NCI-H2081 (cell line): ENCODE measurements around the gene SERPINA10.

Experiments
- DNase-seq, 2 experiments: peaks; one replicate each; lab custom pipeline; 2025; lab: John Stamatoyannopoulos, UW

Gene SERPINA10

GRCh38 chr14:94292872-94293577 is at the start of gene SERPINA10:
SERPINA10 (minus strand) TSS chr14:94293268; CDS start chr14:94290593, 2,675 bp downstream.
- DNase-seq = no peak

GRCh38 chr14:94342334-94342934 is 49.4 kb upstream of the SERPINA10 start:
- no peak for DNase-seq

- no peak for DNase-seq
Measured at GRCh38 chr14:94341656-94342333, 48.7 kb upstream of the SERPINA10 start.

GRCh38 chr14:94340533-94340932 is 47.5 kb upstream of the SERPINA10 start:
- no peak for DNase-seq

- no peak for DNase-seq
Measured at GRCh38 chr14:94338023-94338422, 45.0 kb upstream of the SERPINA10 start.

GRCh38 chr14:94337274-94337673 is 44.2 kb upstream of the SERPINA10 start:
- no peak for DNase-seq

GRCh38 chr14:94334872-94335271 is 41.8 kb upstream of the SERPINA10 start:
- DNase-seq = no peak

GRCh38 chr14:94332587-94332986 is 39.5 kb upstream of the SERPINA10 start:
- no peak for DNase-seq

- DNase-seq = no peak
Measured at GRCh38 chr14:94332063-94332583, 39.1 kb upstream of the SERPINA10 start.

GRCh38 chr14:94331462-94331861 is 38.4 kb upstream of the SERPINA10 start:
- no peak for DNase-seq

- DNase-seq = no peak
Measured at GRCh38 chr14:94330857-94331256, 37.8 kb upstream of the SERPINA10 start.

- DNase-seq = no peak
Measured at GRCh38 chr14:94330432-94330831, 37.4 kb upstream of the SERPINA10 start.

GRCh38 chr14:94329857-94330256 is 36.8 kb upstream of the SERPINA10 start:
- DNase-seq = no peak

- no peak for DNase-seq
Measured at GRCh38 chr14:94328196-94328595, 35.1 kb upstream of the SERPINA10 start.

GRCh38 chr14:94322648-94323570 is 29.8 kb upstream of the SERPINA10 start, which contains the start of gene SERPINA6:
SERPINA6 (minus strand) TSS chr14:94323336; CDS start chr14:94314648, 8,688 bp downstream.
- no peak for DNase-seq

GRCh38 chr14:94321421-94322271 is 28.6 kb upstream of the SERPINA10 start:
- DNase-seq = no peak

- DNase-seq = no peak
Measured at GRCh38 chr14:94320243-94320642, 27.2 kb upstream of the SERPINA10 start.

- DNase-seq = no peak
Measured at GRCh38 chr14:94317259-94317658, 24.2 kb upstream of the SERPINA10 start.

GRCh38 chr14:94316692-94317091 is 23.6 kb upstream of the SERPINA10 start:
- DNase-seq = no peak

GRCh38 chr14:94314890-94315289 is 21.8 kb upstream of the SERPINA10 start:
- DNase-seq = no peak
